ENCODE data around the gene PDE4B. TPM values are rescaled to one million over a fixed set of nuclear protein-coding genes. Genes with fewer than 3 reads are reported as not detected.
"Not testable (repeated sequence)": the region's sequence is repeated elsewhere in the genome, so short reads cannot be mapped to it uniquely, and the experiment has no call there.

The PDE4B gene
- total RNA-seq, 1 donor from 2014 or later, result 18.6 TPM

- no peak for DNase-seq (ENCODE audit: low spot score)
These were observed 21.3 kb downstream of the PDE4B start for GRCh38 chr1:65813956-65814355.

- DNase-seq (ENCODE audit: low spot score), result no peak
These were observed 22.1 kb downstream of the PDE4B start for GRCh38 chr1:65814752-65815151.

- no peak for DNase-seq (ENCODE audit: low spot score)
These were observed 25.2 kb downstream of the PDE4B start for GRCh38 chr1:65817891-65818290.

GRCh38 chr1:65818966-65819365 lies 26.3 kb downstream of the PDE4B start:
- DNase-seq (ENCODE audit: low spot score), result no peak

DNA sequence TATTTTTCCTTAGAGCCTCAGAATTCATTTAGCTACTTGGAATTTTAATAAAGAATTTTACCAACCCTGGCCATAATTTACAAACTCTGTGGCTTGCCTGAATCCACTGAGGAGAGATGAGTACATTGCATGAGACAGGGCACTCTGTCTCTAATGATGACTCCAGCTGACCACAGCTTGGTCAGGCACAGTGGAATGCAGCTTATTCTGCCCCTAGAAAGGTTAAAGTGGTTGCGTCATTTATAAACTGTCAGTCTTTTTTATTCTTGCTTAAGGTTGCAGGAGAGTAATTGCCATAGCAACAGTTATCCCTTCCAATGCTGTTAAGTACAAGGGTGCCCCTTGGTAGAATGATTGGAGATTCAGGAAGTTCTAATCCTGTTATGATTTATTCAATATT lies 28.3 kb downstream of the PDE4B start:
- no peak for DNase-seq (ENCODE audit: low spot score)

DNA sequence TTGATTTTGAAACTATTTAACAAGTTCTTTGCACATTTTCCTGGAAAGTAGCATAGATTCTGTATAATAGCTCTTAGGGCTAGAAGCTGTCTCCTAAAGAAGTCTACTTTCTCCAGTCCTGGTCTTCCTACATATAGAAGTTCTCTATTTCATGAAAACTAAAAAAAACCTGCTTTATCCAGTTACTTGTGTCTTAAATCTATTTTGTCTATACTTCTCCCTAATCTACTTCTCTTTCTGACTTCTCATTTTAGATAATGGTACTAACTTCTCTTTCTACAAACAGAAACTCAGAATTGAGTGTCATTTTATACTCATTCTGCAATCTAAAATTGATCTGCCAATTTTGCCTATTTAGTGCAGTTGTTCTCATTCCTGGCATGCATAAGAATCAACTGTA lies 28.7 kb downstream of the PDE4B start:
- DNase-seq (ENCODE audit: low spot score), result no peak

- DNase-seq (ENCODE audit: low spot score), result no peak
These were observed 31.4 kb downstream of the PDE4B start for GRCh38 chr1:65824103-65824502.

DNA sequence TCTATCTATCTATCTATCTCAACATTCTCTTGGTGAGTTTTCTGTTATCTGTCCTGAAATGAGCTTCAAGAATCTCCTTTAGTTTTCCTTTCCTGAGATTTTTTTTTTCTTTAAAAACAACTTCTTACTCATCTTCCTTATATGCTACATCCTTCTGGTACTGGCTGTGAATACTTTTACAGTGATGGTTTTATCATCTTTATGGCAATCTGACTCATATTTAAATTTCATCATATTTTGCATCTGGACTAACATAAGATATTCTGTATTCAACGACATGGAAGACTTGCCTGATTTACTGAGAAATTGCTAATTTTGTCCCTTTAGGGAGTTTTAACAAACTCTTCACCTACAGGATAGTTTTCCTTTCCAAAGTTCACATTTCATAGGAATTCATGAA lies 33.0 kb downstream of the PDE4B start:
- no peak for DNase-seq (ENCODE audit: low spot score)

GRCh38 chr1:65826782-65827181 lies 34.1 kb downstream of the PDE4B start:
- DNase-seq (ENCODE audit: low spot score), result no peak

- DNase-seq (ENCODE audit: low spot score), result no peak
These were observed 34.7 kb downstream of the PDE4B start for GRCh38 chr1:65827346-65827745.

DNA sequence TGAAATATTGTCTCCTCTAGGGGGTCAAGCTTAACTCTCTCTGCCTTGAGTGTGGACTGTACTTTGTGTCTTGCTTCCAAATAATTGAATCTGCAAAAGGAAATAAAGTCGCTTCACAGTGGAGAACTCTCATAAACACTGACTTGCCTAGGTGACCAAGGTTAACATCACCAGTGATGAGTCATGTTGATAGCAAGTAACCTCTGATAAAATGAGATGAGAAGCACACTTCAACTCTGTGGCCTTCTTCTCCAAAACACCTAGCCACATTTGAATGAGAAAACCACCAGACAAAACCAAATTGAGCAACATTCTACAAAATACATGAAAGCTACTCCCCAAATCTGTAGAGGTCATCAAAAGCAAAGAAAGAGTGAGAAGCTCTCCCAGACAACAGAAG lies 37.6 kb downstream of the PDE4B start:
- no peak for DNase-seq (ENCODE audit: low spot score)

GRCh38 chr1:65832296-65832695 lies 39.6 kb downstream of the PDE4B start:
- no peak for DNase-seq (ENCODE audit: low spot score)

GRCh38 chr1:65836686-65837085 lies 44.0 kb downstream of the PDE4B start:
- no peak for DNase-seq (ENCODE audit: low spot score)

DNA sequence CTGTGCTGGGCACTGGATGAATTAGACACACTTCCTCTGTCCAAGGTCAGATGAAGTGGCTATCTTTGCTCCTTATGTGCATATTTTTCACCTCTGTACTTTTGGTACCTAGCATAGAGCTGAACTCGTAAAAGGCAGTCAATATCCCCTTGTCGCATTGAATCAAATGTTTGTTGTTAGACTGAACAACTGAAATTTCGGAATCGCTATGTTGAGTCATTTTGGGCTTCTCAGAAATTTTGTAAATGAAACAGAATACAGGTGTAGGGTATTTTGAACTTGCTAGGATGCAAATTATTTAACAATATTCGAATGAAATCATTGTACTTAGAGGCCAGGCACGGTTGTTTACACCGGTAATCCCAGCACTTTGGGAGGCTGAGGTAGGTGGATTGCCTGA lies 48.0 kb downstream of the PDE4B start:
- no peak for DNase-seq (ENCODE audit: low spot score)

DNA sequence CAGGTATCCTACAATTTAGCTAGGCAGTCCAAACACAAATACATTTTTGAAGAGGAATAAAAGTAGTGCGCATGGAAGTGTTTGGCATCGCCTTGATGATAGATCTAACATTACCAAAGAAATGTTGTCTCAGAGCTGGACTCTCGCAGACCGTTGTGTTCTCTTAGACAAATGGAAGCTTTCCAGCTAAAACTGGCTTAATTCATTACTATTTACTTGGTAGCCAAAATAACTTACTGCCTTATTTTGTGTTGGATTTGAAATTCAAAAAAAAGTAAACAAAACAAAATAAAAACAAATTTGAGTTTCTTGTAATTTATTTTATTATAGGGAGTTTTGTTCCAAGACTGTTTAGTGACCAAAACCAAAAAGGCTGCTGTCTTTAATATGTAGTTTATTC lies 51.6 kb downstream of the PDE4B start:
- no peak for DNase-seq (ENCODE audit: low spot score)

- no peak for DNase-seq (ENCODE audit: low spot score)
These were observed 52.3 kb downstream of the PDE4B start for GRCh38 chr1:65844821-65845534.

GRCh38 chr1:65845535-65846060 lies 52.9 kb downstream of the PDE4B start:
- DNase-seq (ENCODE audit: low spot score), result no peak

DNA sequence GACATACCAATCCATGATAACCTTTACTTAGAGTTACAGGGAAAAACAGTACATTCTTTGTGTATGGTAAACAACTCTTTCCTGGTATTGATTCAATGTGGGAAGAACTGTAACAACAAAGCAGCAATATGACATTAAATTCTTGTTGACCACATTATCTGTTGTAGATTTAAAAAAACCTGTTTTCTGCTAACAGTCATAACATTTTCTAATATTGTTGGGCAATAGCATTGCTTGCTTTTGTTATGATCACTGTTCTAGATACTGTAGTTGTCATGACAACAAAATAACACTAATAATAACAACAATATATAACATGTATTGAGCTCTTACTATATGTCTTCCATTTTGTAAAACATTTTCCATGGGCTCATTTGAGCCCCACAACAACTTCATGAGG lies 54.2 kb downstream of the PDE4B start:
- DNase-seq (ENCODE audit: low spot score), result no peak

DNA sequence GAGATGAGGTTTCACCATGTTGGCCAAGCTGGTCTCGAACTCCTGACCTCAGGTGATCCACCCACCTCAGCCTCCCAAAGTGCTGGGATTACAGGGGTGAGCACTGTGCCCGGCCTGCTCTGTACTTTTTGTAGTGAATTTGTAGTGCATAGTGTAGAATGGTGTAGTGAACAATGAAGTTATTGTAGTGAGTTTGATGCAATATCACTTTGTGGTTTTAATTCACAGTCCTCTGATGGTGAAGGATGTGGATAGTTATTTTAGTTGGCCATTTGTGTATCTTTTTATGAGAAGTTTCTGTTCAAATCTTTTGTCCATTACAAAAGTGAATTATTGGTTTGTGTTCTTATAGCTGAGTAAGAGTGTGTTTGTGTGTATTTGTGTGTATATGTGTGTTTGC lies 57.6 kb downstream of the PDE4B start:
- DNase-seq (ENCODE audit: low spot score), result no peak

GRCh38 chr1:65856591-65856990 lies 63.9 kb downstream of the PDE4B start:
- DNase-seq (ENCODE audit: low spot score), result not testable (repeated sequence)

DNA sequence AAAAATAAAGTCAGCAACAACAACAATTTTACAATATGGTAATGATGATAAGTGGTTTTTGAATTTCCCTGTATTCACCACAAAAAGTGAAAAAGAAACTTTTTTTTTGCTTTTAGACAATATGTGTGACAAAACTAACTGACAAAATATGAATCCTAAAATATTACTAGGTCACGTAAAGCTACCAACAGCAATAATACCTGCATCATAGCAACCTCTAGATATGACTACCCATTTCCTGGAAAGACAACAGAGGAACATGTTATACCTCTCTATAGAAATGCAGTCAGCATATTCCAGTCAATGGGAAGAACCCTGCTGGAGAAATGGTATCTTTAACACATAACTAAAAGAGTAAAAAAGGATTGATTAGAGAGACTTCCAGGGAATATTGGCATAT lies 73.7 kb downstream of the PDE4B start:
- no peak for DNase-seq (ENCODE audit: low spot score)

DNA sequence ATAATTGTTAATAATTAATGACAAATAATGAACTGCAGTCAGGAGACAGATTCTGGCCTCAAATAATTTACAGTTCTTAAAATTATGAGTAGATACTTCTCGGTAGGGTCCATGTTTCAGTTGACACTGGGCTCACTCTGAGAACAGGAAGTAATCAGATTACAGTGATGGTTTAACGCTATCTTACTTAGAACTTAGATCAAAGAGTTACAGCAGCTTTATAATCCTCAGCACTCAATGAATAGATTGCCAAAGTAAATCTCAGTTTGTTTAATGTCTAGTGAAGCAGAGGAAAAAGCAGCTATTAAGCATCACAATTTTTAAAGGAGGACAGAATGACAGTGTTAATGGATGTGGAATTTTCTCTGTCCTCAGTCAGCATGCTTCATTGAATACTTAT lies 79.6 kb downstream of the PDE4B start:
- DNase-seq (ENCODE audit: low spot score), result no peak

- DNase-seq (ENCODE audit: low spot score), result not testable (repeated sequence)
These were observed 85.6 kb downstream of the PDE4B start for GRCh38 chr1:65878342-65878741.
